Glomerular visceral epithelial cell (primary cell): Measurements from ENCODE around the gene EEPD1.
A peak's percentile ranks its signal among the peaks of the same experiment; 100 is the strongest.
"Not testable (repeated sequence)": the region's sequence is repeated elsewhere in the genome, so short reads cannot be mapped to it uniquely, and the experiment has no call there.

Experiments used
- DNase-seq: peaks from one replicate; pipeline ENCODE4 v3.0.0-alpha.2; 2016; ENCODE audit errors: extremely low spot score

The EEPD1 gene

GRCh38 chr7:36128448-36129047, 24.5 kb upstream of the EEPD1 start:
- DNase-seq, result peak; percentile 81

GRCh38 chr7:36129048-36129534, 24.0 kb upstream of the EEPD1 start:
- DNase-seq, result no peak

- DNase-seq, result no peak
These were observed 22.7 kb upstream of the EEPD1 start for GRCh38 chr7:36130236-36130945.

GRCh38 chr7:36131026-36131425, 22.0 kb upstream of the EEPD1 start:
- DNase-seq, result no peak

- DNase-seq, result no peak
These were observed 21.6 kb upstream of the EEPD1 start for GRCh38 chr7:36131499-36131898.

- DNase-seq, result no peak
These were observed 21.0 kb upstream of the EEPD1 start for GRCh38 chr7:36132012-36132411.

GRCh38 chr7:36135700-36136099, 17.4 kb upstream of the EEPD1 start:
- no peak for DNase-seq

GRCh38 chr7:36137258-36137657, 15.8 kb upstream of the EEPD1 start:
- no peak for DNase-seq

- DNase-seq, result no peak
These were observed 15.3 kb upstream of the EEPD1 start for GRCh38 chr7:36137754-36138153.

- no peak for DNase-seq
These were observed 14.8 kb upstream of the EEPD1 start for GRCh38 chr7:36138209-36138608.

GRCh38 chr7:36141351-36141750, 11.7 kb upstream of the EEPD1 start:
- no peak for DNase-seq

GRCh38 chr7:36141850-36142249, 11.2 kb upstream of the EEPD1 start:
- DNase-seq, result no peak

- no peak for DNase-seq
These were observed 8.9 kb upstream of the EEPD1 start for GRCh38 chr7:36144189-36144588.

GRCh38 chr7:36145686-36146085, 7.4 kb upstream of the EEPD1 start:
- DNase-seq, result no peak

GRCh38 chr7:36147361-36147760, 5.7 kb upstream of the EEPD1 start:
- no peak for DNase-seq

GRCh38 chr7:36148422-36149065, 4.5 kb upstream of the EEPD1 start:
- DNase-seq, result no peak

GRCh38 chr7:36149240-36149639, 3.8 kb upstream of the EEPD1 start:
- not testable (repeated sequence) for DNase-seq

- DNase-seq, result no peak
These were observed 3.2 kb upstream of the EEPD1 start for GRCh38 chr7:36149694-36150452.

GRCh38 chr7:36151921-36152755, 916 bp upstream of the EEPD1 start:
- no peak for DNase-seq

- DNase-seq, result no peak
These were observed 580 bp downstream of the EEPD1 start for GRCh38 chr7:36153571-36154097.
